ENCODE results near the gene ZNF618. TPM values are rescaled to one million over a fixed set of nuclear protein-coding genes. Genes with fewer than 3 reads are reported as not detected.

ZNF618 gene
- polyA plus RNA-seq, 4 donors = 38.6 to 49.7 (median 41.8) TPM

GRCh38 chr9:113882181-113882580 is 6.1 kb downstream of the ZNF618 start:
- no peak for DNase-seq (ENCODE audit: low read depth in 4 of 4, low spot score in 2 of 4)

- DNase-seq (ENCODE audit: low read depth in 4 of 4, low spot score in 2 of 4) = no peak
Measured at GRCh38 chr9:113882636-113883164, 6.6 kb downstream of the ZNF618 start.

- DNase-seq (ENCODE audit: low read depth in 4 of 4, low spot score in 2 of 4) = no peak
Measured at GRCh38 chr9:113885183-113886025, 9.3 kb downstream of the ZNF618 start.

- DNase-seq (ENCODE audit: low read depth in 4 of 4, low spot score in 2 of 4) = no peak
Measured at GRCh38 chr9:113886026-113886369, 9.9 kb downstream of the ZNF618 start.

- DNase-seq (ENCODE audit: low read depth in 4 of 4, low spot score in 2 of 4) = no peak
Measured at GRCh38 chr9:113886466-113886865, 10.4 kb downstream of the ZNF618 start.

GRCh38 chr9:113886933-113887332 is 10.8 kb downstream of the ZNF618 start:
- no peak for DNase-seq (ENCODE audit: low read depth in 4 of 4, low spot score in 2 of 4)

GRCh38 chr9:113887436-113887835 is 11.3 kb downstream of the ZNF618 start:
- DNase-seq (ENCODE audit: low read depth in 4 of 4, low spot score in 2 of 4) = no peak

GRCh38 chr9:113888336-113888735 is 12.2 kb downstream of the ZNF618 start:
- no peak for DNase-seq (ENCODE audit: low read depth in 4 of 4, low spot score in 2 of 4)

GRCh38 chr9:113888976-113889375 is 12.9 kb downstream of the ZNF618 start:
- no peak for DNase-seq (ENCODE audit: low read depth in 4 of 4, low spot score in 2 of 4)

GRCh38 chr9:113890704-113891103 is 14.6 kb downstream of the ZNF618 start:
- DNase-seq (ENCODE audit: low read depth in 4 of 4, low spot score in 2 of 4) = no peak

- DNase-seq (ENCODE audit: low read depth in 4 of 4, low spot score in 2 of 4) = no peak
Measured at GRCh38 chr9:113892861-113893491, 16.9 kb downstream of the ZNF618 start.

- DNase-seq (ENCODE audit: low read depth in 4 of 4, low spot score in 2 of 4) = no peak
Measured at GRCh38 chr9:113894166-113894565, 18.1 kb downstream of the ZNF618 start.

GRCh38 chr9:113895526-113895925 is 19.4 kb downstream of the ZNF618 start:
- no peak for DNase-seq (ENCODE audit: low read depth in 4 of 4, low spot score in 2 of 4)

GRCh38 chr9:113896713-113897112 is 20.6 kb downstream of the ZNF618 start:
- DNase-seq (ENCODE audit: low read depth in 4 of 4, low spot score in 2 of 4) = no peak

- DNase-seq (ENCODE audit: low read depth in 4 of 4, low spot score in 2 of 4) = no peak
Measured at GRCh38 chr9:113898151-113898550, 22.0 kb downstream of the ZNF618 start.

- no peak for DNase-seq (ENCODE audit: low read depth in 4 of 4, low spot score in 2 of 4)
Measured at GRCh38 chr9:113898596-113898995, 22.5 kb downstream of the ZNF618 start.

GRCh38 chr9:113899205-113899604 is 23.1 kb downstream of the ZNF618 start:
- DNase-seq (ENCODE audit: low read depth in 4 of 4, low spot score in 2 of 4) = no peak

GRCh38 chr9:113901221-113901688 is 25.1 kb downstream of the ZNF618 start:
- DNase-seq (ENCODE audit: low read depth in 4 of 4, low spot score in 2 of 4) = no peak

- no peak for DNase-seq (ENCODE audit: low read depth in 4 of 4, low spot score in 2 of 4)
Measured at GRCh38 chr9:113903514-113904077, 27.5 kb downstream of the ZNF618 start.

GRCh38 chr9:113906411-113907110 is 30.5 kb downstream of the ZNF618 start:
- no peak for DNase-seq (ENCODE audit: low read depth in 4 of 4, low spot score in 2 of 4)

- DNase-seq (ENCODE audit: low read depth in 4 of 4, low spot score in 2 of 4) = no peak
Measured at GRCh38 chr9:113907282-113907681, 31.2 kb downstream of the ZNF618 start.

Measured in left renal cortex interstitium (tissue), 4 donors.